Gastrocnemius medialis (tissue), 4 donors: ENCODE data around the gene BBS9. TPM values are rescaled to one million over a fixed set of nuclear protein-coding genes. Genes with fewer than 3 reads are reported as not detected.

ENCODE experiments used
- ATAC-seq, 2 donors: fragments of 150-250 bp; one replicate each; pipeline ENCODE4 v1.9.1; 2016
- DNase-seq, 2 donors: peaks; one replicate each; pipeline ENCODE4 v3.0.0-alpha.2; 2019
- H3K27ac ChIP-seq, 4 donors: fragments of 200-600 bp; sonication (generic); 1 replicate in 1 of 4; 2 replicates in 3 of 4; pipeline ENCODE4 v1.5.1; 2016 to 2018; ENCODE audit warnings: mild to moderate bottlenecking in 2 of 4, moderate library complexity in 1 of 4
- H3K27me3 ChIP-seq, 3 donors: fragments of 200-600 bp; sonication (generic) in 2 of 3; 1 replicate in 1 of 3; 2 replicates in 2 of 3; pipeline versions ENCODE4 v1.5.1 to v1.6.0; 2016 to 2019; ENCODE audit warnings: mild to moderate bottlenecking in 1 of 3, moderate library complexity in 1 of 3
- H3K36me3 ChIP-seq, 2 donors: fragments of 200-600 bp; sonication (generic) in 1 of 2; one replicate each; pipeline ENCODE4 v1.5.1; 2017 to 2018
- H3K4me1 ChIP-seq, 2 donors: fragments of 200-600 bp; sonication (generic) in 1 of 2; one replicate each; pipeline ENCODE4 v1.5.1; 2016 to 2017; ENCODE audit warnings: mild to moderate bottlenecking in 2 of 2
- H3K4me3 ChIP-seq, 4 donors: fragments of 200-600 bp; sonication (generic) in 3 of 4; 1 replicate in 1 of 4; 2 replicates in 3 of 4; pipeline ENCODE4 v1.5.1; 2016 to 2019; ENCODE audit warnings: mild to moderate bottlenecking in 2 of 4
- H3K9me3 ChIP-seq, 3 donors: fragments of 200-600 bp; sonication (generic) in 2 of 3; 1 replicate in 1 of 3; 2 replicates in 2 of 3; pipeline ENCODE4 v1.5.1; 2016 to 2019
- POLR2A ChIP-seq, 2 donors: fragments of 450-650 bp; IDR thresholded peaks; one replicate each; pipeline ENCODE4 v1.6.1; 2017; ENCODE audit warnings: antibody characterized with exemption in 2 of 2, mild to moderate bottlenecking in 2 of 2, moderate library complexity in 2 of 2
- in situ Hi-C, 4 donors: fragments of 200-750 bp; cut with MboI; loops; one replicate each; pipeline versions ENCODE4 v1.15.0 to v1.8.0; 2017; ENCODE audit warnings: low sequenced_read_pairs in 4 of 4
- intact Hi-C: fragments of 100-400 bp; cut with DNase I; formaldehyde crosslinking; loops from one replicate; pipeline ENCODE4 v1.15.1; 2023; ENCODE audit warnings: low total_unique reads
- total RNA-seq, 4 donors: library from RNA; depleted of rRNA; stranded (reverse); fragments of >200 nt; gene quantifications; one replicate each; pipeline versions ENCODE4 v1.1.0 to v1.2.3, GENCODE V29; 2016
- TF ChIP-seq, protein P1 (sequence below), 5 experiments: fragments of 450-650 bp in 3 of 5; fragments of 200-600 bp in 2 of 5; sonication (generic) in 2 of 5; IDR thresholded peaks in 4 of 5; conservative IDR thresholded peaks in 1 of 5; 1 replicate in 4 of 5; 2 replicates in 1 of 5; pipeline ENCODE4 v1.5.1; 2016 to 2019; ENCODE audit warnings: antibody characterized with exemption in 5 of 5, mild to moderate bottlenecking in 3 of 5, moderate library complexity in 3 of 5

The BBS9 gene
- total RNA-seq, 4 donors from 2014 or later = 3.5 to 6.5 (median 5.4) TPM

DNA sequence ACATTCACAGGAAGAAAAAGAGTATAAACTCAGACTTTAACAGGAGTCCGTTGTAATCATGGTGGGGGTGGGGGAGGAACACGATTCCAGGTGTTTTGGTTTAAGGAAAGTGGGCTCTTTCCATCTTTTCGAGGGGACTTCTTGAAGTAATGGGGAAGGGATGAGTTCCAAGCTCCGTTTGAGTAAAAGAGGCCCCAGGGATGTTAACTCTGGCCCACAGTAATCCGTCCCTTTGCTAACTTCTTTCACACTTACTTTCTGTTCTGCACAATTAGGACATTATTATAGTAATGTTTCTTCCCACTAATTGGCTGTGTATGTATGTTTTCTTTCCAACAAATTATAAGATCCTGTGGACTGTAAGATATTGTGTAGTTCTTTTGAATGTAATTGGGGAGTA, 374.4 kb downstream of the BBS9 start:
- H3K9me3 ChIP-seq = no peaks in the 10 kb centered on the region
- H3K4me3 ChIP-seq = no peak overlapping the region
- no peaks in the 10 kb centered on the region for H3K27me3 ChIP-seq
- ATAC-seq (no peak), DNase-seq (no peak)
- H3K36me3 ChIP-seq = no peaks in the 10 kb centered on the region
- H3K27ac ChIP-seq = no peak overlapping the region
- in situ Hi-C loops = no loop called here
- TF ChIP-seq, protein P1, sequence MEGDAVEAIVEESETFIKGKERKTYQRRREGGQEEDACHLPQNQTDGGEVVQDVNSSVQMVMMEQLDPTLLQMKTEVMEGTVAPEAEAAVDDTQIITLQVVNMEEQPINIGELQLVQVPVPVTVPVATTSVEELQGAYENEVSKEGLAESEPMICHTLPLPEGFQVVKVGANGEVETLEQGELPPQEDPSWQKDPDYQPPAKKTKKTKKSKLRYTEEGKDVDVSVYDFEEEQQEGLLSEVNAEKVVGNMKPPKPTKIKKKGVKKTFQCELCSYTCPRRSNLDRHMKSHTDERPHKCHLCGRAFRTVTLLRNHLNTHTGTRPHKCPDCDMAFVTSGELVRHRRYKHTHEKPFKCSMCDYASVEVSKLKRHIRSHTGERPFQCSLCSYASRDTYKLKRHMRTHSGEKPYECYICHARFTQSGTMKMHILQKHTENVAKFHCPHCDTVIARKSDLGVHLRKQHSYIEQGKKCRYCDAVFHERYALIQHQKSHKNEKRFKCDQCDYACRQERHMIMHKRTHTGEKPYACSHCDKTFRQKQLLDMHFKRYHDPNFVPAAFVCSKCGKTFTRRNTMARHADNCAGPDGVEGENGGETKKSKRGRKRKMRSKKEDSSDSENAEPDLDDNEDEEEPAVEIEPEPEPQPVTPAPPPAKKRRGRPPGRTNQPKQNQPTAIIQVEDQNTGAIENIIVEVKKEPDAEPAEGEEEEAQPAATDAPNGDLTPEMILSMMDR (IDR thresholded peaks at IDR 0.05 in 4 of 5, conservative IDR thresholded peaks at IDR 0.05 in 1 of 5) = no peak
- TF ChIP-seq POLR2A (IDR thresholded peaks at IDR 0.05) = no peak
- H3K4me1 ChIP-seq = peaks cover 19 to 27% of the 10 kb centered on the region in 2 donors
- intact Hi-C loops = loop anchor here (5.0 kb wide), 1 partner anchor 49 kb away; no protein-coding TSS in a partner anchor

DNA sequence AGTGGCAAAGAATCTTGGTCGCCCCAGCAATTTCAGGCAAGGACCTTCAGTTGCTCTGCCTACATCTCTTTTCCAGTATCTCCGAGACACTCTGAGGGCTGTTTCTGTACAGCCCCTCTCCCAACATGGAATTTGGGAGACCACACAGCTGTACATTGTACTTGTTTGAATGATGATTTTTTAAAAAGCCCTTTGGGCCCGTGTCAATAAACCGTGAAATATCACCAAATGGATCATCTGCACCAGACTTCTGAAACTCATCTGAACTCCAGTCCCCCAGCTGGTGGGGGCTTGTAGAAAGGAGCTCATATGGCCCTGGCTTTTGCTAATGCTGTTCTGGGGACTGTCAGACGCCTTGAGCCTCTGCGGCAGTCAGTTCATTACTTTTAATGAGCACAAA, 374.9 kb downstream of the BBS9 start:
- ATAC-seq (no peak), DNase-seq (no peak)
- no peaks in the 10 kb centered on the region for H3K36me3 ChIP-seq
- H3K27ac ChIP-seq = no peak overlapping the region
- peaks cover 18 to 21% of the 10 kb centered on the region in 2 donors for H3K4me1 ChIP-seq
- intact Hi-C loops (loop anchor here (5.0 kb wide), 1 partner anchor 48 kb away; no protein-coding TSS in a partner anchor), in situ Hi-C loops (no loop called here)
- H3K9me3 ChIP-seq = no peaks in the 10 kb centered on the region
- no peak overlapping the region for H3K4me3 ChIP-seq
- H3K27me3 ChIP-seq = no peaks in the 10 kb centered on the region
- no peak for TF ChIP-seq POLR2A (IDR thresholded peaks at IDR 0.05)
- TF ChIP-seq, protein P1 (IDR thresholded peaks at IDR 0.05 in 4 of 5, conservative IDR thresholded peaks at IDR 0.05 in 1 of 5) = no peak

DNA sequence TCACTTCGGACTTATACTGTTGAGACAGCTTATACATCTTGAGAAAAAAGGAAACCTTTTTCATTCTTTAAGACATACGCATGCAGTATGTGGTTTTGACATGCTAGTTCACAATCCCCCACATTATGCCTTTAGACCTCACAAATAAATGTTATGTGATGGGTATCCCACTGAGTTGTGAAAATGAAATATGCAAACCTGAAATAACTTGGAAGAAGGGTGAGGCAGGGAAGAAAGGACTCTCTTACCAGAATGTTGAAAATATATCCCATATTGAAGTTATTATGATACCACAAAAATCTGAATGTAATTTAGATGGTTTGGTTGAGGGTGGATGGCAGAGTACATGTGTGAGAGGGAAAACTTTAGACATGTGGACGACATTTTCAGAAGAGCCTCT, 379.8 kb downstream of the BBS9 start:
- Histone ChIP-seq H3K27ac (no peak overlapping the region), H3K4me1 (no peaks in the 10 kb centered on the region), H3K9me3 (no peaks in the 10 kb centered on the region), H3K36me3 (no peaks in the 10 kb centered on the region), H3K4me3 (no peak overlapping the region), H3K27me3 (no peaks in the 10 kb centered on the region)
- ATAC-seq = no peak
- TF ChIP-seq POLR2A (IDR thresholded peaks at IDR 0.05) = no peak
- TF ChIP-seq, protein P1 (IDR thresholded peaks at IDR 0.05 in 4 of 5, conservative IDR thresholded peaks at IDR 0.05 in 1 of 5) = no peak
- intact Hi-C loops (no loop called here), in situ Hi-C loops (no loop called here)
- DNase-seq = no peak

DNA sequence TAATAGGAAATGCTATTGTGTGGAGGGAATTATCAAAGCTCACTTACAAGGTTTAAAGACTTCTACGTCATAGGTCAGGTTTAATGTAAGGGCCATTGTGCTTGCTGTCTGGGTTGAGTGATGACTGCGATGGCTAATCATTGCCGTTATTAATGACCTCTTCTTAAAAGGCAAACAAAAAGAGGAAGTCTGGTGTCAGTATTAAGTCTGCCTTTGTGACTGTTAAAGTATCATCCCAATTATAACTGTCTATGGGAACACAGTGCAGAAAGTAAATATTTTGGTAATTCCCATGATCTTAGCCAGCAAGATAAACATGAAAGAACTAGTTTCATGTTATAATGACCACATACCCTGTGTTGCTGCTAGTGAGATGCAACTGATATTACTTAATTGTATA, 382.4 kb downstream of the BBS9 start:
- no peak for DNase-seq
- intact Hi-C loops (no loop called here), in situ Hi-C loops (no loop called here)
- ATAC-seq = no peak
- H3K27ac ChIP-seq = no peak overlapping the region
- no peaks in the 10 kb centered on the region for H3K4me1 ChIP-seq
- TF ChIP-seq, protein P1 (IDR thresholded peaks at IDR 0.05 in 4 of 5, conservative IDR thresholded peaks at IDR 0.05 in 1 of 5) = no peak
- TF ChIP-seq POLR2A (IDR thresholded peaks at IDR 0.05) = no peak
- H3K27me3 ChIP-seq = no peaks in the 10 kb centered on the region
- no peaks in the 10 kb centered on the region for H3K36me3 ChIP-seq
- no peaks in the 10 kb centered on the region for H3K9me3 ChIP-seq
- no peak overlapping the region for H3K4me3 ChIP-seq

DNA sequence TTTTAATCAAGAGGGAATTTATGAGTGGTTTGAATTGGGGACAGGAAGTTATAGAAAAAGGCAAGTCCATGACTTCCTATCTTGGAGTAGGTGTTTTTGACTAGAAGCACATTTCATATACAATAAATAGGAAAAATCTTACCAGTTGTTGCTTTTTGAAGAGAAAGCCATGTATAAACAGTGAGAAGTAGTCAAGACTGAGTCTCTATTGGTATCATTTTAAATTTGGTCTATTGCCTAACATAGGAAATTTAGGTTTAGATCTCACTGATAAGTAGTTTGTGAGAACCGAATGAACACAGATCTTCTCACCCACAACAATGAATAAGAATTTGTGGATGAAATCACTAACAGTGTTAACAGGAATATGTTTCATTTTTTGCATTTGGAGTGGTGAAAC, 387.2 kb downstream of the BBS9 start:
- intact Hi-C loops = no loop called here
- no peaks in the 10 kb centered on the region for H3K36me3 ChIP-seq
- ATAC-seq (no peak), DNase-seq (no peak)
- H3K27ac ChIP-seq = no peak overlapping the region
- H3K9me3 ChIP-seq = no peaks in the 10 kb centered on the region
- H3K4me1 ChIP-seq = no peaks in the 10 kb centered on the region
- in situ Hi-C loops = no loop called here
- H3K27me3 ChIP-seq = no peaks in the 10 kb centered on the region
- no peak for TF ChIP-seq POLR2A (IDR thresholded peaks at IDR 0.05)
- TF ChIP-seq, protein P1 (IDR thresholded peaks at IDR 0.05 in 4 of 5, conservative IDR thresholded peaks at IDR 0.05 in 1 of 5) = no peak
- H3K4me3 ChIP-seq = no peak overlapping the region
